HG03439 (cell line): ENCODE results near the gene MYOCD.

Experiments
- ATAC-seq: cut with Tn5 transposase; IDR thresholded peaks from one replicate; pipeline ENCODE4 v1.9.1; 2021; ENCODE audit warnings: mild to moderate bottlenecking, moderate library complexity; ENCODE audit not compliant: unreplicated experiment

Gene MYOCD

GRCh38 chr17:12709063-12709462 is 43.4 kb downstream of the MYOCD start:
- ATAC-seq, result no peak

DNA sequence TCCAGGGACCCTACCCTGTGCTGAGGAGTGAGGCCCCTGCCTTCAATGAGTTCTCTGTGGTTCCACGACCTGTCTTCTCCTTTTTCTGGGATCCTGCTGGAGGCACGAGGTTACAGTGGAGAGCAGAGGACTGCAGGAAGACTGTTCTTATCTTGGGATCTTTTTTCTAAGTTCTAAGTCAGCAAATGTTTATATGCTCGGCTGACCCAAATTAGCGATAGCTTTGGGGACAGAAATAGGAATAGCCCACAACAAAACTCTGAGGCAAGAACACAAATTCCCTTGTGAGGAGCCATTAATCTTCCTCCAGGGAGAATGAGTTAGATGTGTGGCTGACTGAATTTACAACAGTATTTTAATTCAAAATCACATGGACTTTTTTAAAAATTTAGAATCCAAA is 46.7 kb downstream of the MYOCD start:
- no peak for ATAC-seq

DNA sequence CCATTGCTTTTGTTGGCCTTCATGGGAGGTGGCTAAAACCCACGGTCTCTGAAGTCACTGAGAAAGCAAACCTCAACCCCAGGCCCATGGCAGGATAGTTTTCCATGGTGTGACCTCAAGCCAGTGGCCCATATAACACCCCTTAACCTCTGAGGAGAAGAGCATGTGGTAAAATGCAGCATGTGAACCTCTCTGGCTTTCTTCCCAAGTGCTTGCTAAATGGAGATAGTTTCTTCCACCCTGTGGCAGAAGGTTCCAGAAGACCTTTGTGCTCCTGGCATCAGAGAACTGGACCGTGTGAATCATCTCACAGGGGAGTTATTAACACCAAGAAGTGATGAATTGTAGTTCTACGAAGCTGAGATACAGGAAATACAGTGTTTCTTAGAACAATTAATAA is 47.3 kb downstream of the MYOCD start:
- ATAC-seq, result no peak

- no peak for ATAC-seq
Measured at GRCh38 chr17:12719948-12720347, 54.3 kb downstream of the MYOCD start.

DNA sequence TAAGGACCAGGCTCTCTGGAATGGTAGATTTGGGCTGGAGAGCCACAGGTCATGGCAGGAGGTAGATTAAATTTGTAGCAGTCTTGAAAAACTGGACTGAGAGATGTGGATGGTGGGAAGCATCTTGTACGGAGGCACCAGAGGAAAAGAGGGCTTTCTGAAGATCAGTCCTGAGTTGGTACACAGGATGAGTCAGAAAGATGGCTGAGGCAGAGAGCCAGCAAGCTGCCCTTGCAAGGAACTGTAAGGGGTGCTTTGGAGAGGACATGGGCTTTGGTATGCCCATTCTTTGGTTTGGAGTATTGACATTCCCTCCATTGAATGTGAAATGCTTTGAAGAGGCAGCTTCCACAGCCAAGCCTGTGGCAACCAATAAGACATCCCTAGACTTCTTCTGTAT is 55.9 kb downstream of the MYOCD start:
- no peak for ATAC-seq

DNA sequence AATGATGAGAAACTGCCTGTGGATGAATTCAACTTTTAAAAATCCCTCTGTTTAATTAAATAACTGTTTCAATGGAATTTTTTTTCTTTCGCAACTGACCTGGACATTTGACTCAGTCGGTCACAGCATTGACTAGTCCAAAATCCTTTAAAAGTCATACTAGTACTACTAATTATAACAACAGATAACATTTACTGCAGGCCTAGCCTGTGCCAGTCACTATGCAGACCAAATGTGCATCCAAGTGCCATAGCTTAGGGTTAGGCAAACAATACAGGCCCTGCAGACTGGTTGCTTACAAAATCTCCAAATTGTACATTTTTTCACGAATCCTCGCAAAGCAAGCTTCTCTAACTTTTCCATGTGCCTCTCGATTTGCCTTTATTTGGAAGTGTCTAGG is 56.6 kb downstream of the MYOCD start:
- no peak for ATAC-seq

DNA sequence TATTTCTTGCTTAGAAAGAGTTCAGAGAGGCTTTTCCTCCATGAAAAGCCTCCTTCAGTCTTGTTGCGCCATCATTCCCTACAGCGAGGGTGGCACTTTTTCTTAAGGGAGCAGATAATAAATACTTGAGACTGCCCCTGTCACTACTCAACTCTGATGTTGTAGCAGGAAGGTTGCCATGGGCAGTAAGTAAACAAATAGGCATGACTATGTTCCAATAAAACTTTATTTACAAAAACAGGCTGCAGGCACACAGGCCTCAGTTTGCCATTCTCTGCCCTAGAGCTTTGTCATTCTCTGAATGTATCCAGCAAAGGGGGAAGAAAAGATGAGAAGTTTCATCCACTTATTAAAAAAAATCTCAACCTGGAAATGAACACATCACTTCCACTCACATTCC is 60.4 kb downstream of the MYOCD start:
- no peak for ATAC-seq

GRCh38 chr17:12727076-12727760 is 61.5 kb downstream of the MYOCD start:
- no peak for ATAC-seq

GRCh38 chr17:12727881-12728280 is 62.2 kb downstream of the MYOCD start:
- no peak for ATAC-seq

GRCh38 chr17:12729086-12729485 is 63.4 kb downstream of the MYOCD start:
- ATAC-seq, result no peak

GRCh38 chr17:12730421-12730820 is 64.7 kb downstream of the MYOCD start:
- no peak for ATAC-seq

- ATAC-seq, result no peak
Measured at GRCh38 chr17:12730931-12731521, 65.3 kb downstream of the MYOCD start.

- no peak for ATAC-seq
Measured at GRCh38 chr17:12731839-12732238, 66.1 kb downstream of the MYOCD start.

DNA sequence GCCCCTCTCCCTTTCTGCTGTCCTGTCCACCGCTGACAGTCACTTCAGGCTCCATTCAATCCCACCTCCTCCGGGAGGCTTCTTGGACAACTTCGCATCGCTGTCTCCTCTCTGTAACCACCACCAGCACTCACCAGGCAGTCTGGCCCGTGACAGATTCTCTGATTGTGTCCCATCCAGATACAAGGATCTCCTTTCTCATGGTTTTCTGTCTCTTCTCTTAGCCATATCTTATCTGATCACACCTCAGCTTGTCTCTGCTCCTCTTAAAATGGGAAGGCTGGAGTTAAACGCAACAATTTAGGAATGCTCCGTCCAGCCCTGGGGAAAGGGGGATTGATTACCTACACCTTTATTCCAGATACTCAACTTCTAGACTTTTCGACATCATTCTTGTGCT is 66.7 kb downstream of the MYOCD start:
- no peak for ATAC-seq

DNA sequence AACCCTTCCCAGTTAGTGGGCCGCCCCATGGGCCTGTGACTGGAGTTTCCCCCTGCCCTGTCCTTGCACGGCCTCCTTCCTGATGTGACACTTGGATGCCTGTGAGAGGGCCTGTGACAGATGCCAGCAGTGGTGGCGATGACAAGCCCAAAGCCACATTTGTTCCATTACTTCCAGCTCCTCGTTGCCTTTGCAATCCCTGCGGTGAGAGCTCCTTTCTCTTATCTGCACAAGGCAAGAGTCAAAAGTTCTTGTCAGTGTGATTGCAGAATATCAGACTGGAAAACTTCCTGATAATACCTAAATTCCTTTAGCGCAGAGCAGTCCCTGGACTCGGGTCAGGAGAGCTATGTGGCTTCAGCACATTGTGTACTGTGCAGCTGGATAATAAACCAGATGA is 69.2 kb downstream of the MYOCD start:
- ATAC-seq, result no peak

DNA sequence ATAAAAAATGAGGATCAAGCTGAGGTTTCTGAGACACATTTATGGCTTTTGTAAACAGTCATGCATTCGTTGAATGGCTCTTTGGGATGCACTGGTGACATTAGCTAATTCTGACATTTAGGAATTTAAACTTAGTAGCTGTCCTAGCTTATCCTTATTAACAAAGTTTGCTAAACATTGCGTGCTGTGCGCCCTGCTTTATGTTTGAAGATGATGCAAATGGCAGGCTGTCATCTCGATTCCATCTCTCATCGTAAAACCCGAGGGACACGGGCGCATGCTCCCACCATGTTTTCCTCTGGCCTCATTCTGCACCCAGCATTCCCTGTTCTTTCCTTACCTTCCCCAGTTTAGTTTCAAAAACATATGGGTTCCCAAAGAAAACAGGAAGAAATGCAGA is 69.8 kb downstream of the MYOCD start:
- ATAC-seq, result no peak

DNA sequence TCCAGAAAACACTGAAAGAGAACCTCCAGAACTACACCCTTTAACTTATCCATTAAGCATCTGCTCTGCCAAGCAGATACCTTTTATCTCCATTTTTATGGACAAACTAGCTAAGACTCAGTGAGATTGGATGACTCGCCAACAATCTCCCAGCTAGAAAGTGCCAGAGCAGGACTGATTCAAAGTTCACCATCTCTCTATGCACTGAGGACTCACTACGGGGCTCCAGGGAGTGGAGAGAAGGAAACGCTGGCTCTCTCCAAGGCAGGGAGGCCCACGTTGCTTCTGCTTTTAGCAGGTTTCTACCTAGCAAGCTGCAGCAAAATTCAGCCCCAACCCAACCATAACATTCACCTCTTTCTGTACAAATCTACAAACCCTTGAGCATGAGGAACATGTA is 70.8 kb downstream of the MYOCD start:
- ATAC-seq, result no peak

- no peak for ATAC-seq
Measured at GRCh38 chr17:12737740-12738469, 72.2 kb downstream of the MYOCD start.

- no peak for ATAC-seq
Measured at GRCh38 chr17:12738624-12739023, 72.9 kb downstream of the MYOCD start.

- no peak for ATAC-seq
Measured at GRCh38 chr17:12739500-12739899, 73.8 kb downstream of the MYOCD start.

DNA sequence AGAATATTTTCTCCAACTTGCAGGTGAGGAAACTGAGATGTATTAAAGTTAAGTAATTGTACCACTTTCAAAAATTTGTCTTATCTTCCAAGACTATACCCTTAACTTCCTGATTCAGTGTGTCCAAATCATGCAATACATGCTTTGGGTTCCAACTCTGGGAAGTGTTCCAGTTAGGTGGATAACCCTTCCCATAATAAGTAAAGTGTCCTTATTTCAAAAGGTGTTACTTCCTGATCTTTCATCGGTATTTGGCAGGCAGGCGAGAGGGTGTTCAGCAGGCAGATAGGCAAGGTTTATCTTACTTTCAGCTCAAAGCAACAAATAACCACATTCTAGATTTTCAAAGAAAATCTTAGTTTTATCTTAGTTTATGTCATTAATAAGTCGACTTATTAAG is 77.4 kb downstream of the MYOCD start:
- ATAC-seq, result no peak

DNA sequence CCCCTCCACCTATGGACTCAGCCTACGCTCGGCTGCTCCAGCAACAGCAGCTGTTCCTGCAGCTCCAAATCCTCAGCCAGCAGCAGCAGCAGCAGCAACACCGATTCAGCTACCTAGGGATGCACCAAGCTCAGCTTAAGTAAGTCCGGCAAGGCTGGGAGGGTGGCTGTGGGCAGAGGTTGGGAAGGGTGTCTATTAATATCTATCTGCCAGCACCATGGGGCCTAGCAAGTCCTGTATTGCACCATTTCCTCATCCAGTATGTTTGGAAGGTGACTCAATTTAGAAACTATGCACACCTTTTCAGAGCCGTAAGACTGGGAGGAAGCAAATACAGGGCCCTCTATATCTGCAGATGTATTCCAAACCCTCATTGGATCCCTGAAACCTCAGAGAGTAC is 78.6 kb downstream of the MYOCD start:
- no peak for ATAC-seq
